Hematopoietic multipotent progenitor cell treated with erythropoietin and hydrocortisone succinate and interleukin-3 and kit ligand, for 8 days (in vitro differentiated cells): ENCODE measurements around the gene CBLB.
A peak's percentile ranks its signal among the peaks of the same experiment; 100 is the strongest.
"Not testable (repeated sequence)": the region's sequence is repeated elsewhere in the genome, so short reads cannot be mapped to it uniquely, and the experiment has no call there.

ENCODE experiments used
- DNase-seq: peaks from one replicate; pipeline ENCODE4 v3.0.0-alpha.2; 2015

Gene CBLB

DNA sequence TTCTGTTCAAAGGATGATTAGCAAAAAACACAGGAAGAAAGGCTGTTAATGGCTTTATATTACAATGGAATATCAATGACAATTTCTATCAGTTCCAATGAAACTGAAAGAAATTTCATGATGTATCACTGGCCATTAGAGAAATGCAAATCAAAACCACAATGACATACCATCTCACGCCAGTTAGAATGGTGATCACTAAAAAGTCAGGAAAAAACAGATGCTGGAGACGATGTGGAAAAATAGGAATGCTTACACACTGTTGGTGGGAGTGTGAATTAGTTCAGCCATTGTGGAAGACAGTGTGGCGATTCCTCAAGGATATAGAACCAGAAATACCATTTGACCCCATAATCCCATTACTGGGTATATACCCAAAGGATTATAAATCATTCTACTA lies 53.5 kb downstream of the CBLB start:
- DNase-seq: not testable (repeated sequence)

GRCh38 chr3:105813710-105814109 lies 55.1 kb downstream of the CBLB start:
- DNase-seq: no peak

GRCh38 chr3:105812194-105812586 lies 56.6 kb downstream of the CBLB start:
- DNase-seq: no peak

DNA sequence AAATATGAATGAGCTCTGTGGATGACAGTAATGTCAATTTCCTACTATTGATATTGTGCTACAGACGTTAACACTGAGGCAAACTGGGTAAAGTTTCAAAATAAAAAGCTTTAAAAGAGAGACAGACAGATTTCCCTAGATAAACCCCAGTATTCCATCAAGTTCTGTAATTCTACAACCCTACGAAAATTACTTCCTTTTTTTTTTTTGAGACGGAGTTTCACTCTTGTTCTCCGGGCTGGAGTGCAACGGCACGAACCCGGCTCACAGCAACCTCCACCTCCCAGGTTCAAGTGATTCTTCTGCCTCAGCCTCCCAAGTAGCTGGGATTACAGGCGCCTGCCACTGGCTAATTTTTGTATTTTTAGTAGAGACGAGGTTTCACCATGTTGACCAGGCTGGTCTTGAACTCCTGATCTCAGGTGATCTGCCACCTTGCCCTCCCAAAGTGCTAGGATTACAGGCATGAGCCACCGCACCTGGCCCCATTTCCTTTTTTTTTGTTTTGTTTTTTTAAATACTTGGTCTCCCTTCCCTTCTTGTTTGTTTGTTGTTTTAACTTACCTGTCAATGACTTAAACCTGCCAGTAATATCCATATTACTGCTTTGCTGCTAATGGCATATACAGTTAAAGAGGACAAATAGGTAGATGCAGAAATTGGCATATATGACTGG lies 57.2 kb downstream of the CBLB start:
- DNase-seq: no peak

GRCh38 chr3:105809208-105809888 lies 59.5 kb downstream of the CBLB start:
- DNase-seq: no peak

DNA sequence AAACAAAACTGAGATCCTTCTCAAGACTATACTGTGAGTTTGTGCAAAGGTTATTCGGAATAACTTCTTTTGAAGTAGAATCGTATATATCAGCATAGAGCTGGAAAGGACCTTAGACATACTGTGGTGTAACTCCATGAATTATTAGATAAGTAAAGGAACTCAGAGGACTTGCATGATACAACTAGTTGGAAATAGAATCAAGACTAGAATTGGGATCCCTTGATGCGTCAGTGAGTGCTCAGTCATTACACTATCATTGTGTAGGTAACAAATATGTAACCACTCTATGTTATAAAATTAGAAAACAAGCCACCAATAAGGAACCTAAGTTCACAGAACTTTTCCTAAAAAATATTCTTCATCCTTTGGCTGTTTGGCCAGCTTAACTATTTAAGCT lies 61.1 kb downstream of the CBLB start:
- no peak for DNase-seq

DNA sequence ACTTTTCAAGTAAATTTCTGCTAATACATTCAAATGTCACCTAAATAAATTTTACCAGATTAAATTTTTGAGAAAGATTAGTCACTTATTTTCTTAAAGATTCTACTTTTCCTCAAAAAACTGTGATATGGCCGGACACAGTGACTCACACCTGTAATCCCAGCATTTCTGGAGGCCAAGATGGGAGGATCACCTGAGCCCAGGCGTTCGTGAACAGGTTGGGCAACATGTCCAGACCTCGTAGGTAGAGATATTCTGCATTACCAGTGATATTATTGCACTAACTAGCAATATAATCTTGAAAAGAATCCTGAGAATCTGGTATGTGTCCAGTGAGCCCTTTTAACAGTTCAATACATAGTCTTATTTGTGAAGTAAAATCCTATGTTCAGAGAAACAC lies 61.7 kb downstream of the CBLB start:
- DNase-seq: no peak

- peak; percentile 88 for DNase-seq
Measured at GRCh38 chr3:105806359-105806758, 62.5 kb downstream of the CBLB start.

DNA sequence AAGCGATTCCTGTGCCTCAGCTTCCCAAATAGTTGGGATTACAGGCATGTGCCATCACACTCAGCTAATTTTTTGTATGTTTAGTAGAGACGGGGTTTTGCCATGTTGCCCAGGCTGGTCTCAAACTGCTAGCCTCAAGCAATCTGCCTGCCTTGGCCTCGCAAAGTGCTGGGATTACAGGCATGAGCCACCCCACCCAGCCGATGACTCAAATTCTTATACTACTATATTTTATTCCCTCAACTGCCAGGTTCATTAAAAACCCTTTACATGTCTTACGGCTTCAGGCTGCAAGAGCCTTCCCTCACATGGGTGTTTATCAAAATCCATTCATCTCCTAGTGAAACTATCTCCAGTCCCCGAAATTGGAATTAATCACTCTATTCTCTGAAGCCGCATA lies 63.4 kb downstream of the CBLB start:
- DNase-seq: no peak

GRCh38 chr3:105802118-105802706 lies 66.6 kb downstream of the CBLB start:
- DNase-seq: no peak

GRCh38 chr3:105801397-105801796 lies 67.4 kb downstream of the CBLB start:
- DNase-seq: no peak

DNA sequence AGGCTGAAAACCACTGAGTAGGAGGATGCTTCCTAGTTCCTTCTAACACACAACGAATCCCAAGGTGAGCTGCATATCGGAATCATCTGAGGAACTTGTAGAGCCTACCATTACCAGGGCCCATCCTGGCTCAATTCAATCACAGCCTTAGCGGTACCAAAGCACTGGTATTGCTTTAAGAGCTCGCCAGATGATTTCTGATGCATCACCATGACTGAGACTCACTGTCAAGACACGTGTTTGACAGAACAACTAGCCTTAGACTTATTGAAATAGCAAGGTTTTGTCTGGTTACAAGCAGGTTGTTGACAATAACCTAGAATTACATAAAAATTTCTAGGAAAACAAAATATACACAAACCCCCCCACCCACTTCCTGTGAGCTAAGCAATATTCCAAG lies 68.5 kb downstream of the CBLB start:
- DNase-seq: no peak

GRCh38 chr3:105799286-105799685 lies 69.5 kb downstream of the CBLB start:
- no peak for DNase-seq

- peak; percentile 36 for DNase-seq
Measured at GRCh38 chr3:105798381-105798934, 70.4 kb downstream of the CBLB start.

DNA sequence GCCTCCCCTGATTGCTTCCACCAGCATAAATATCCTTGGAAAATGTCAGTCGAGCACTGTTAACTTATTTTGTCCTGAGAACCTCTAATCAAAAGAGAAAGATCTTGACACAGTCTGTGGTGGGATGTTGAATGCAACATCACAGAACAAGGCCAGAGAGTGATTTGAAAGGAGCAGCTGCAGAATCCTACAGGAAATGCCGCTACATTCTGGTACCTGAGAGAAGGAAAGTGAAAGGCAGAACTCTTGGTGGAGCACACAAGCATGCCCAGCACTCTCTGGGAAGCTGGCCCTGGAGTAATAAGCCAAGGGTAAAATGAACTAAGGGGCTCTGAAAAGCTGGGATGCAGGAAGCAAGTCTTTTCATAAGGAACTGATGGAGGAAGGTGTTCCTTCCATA lies 75.8 kb downstream of the CBLB start:
- no peak for DNase-seq

GRCh38 chr3:105791919-105792786 lies 76.7 kb downstream of the CBLB start:
- DNase-seq: no peak

DNA sequence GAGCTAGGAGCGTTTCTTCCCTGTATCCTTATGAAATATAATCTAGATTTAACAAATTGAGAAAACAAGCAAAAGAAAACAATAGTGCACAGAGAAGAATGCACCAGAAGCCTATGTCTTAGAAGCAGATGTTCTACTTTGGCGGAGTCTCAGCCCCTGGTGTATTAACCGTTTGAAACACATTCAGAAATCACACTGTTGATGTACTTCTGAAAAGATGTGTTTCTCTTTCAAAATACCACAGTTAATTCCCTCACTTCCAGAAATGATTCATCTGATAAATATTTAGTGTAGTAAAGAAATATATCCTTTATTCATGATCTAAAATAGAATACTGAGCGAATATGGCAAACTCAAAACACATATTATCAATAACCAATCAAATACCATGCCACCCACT lies 77.7 kb downstream of the CBLB start:
- no peak for DNase-seq

DNA sequence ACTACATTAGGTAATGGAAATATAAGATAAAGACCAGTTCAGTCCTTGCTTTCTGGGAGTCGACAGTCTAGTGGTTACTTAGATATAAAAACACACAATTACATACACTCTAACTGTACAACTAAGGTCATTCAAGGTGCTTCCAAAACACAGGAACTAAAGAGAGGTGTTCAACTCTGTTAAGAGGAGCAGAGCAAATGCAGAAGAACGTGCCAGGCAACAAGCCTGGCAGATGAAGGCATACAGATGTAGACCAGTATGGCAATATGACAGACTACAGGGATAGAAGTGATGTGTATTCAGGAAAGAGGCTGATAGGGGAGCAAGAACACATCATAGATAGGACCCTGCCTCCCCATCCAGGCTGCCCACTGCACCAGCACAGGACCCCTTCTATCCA lies 78.3 kb downstream of the CBLB start:
- peak; percentile 18 for DNase-seq

DNA sequence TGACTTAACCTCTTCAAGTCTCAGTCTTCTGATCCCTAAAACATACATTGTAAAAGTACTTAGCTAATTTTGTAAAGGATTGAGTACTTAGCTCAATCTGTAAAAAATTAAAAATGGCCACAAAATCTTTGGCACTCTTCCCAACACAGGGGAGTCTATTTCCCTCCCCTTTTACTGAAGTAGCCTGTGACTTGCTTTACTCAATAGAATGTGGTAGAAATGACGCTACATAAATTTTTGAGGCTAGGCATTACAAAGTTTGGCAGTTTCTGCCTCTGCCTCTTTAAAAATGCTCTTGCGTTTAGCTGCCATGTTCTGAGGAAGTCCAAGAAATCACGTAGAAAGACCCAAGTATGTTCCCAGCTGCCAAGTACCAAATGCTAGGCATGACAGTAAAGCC lies 80.2 kb downstream of the CBLB start:
- DNase-seq: no peak

DNA sequence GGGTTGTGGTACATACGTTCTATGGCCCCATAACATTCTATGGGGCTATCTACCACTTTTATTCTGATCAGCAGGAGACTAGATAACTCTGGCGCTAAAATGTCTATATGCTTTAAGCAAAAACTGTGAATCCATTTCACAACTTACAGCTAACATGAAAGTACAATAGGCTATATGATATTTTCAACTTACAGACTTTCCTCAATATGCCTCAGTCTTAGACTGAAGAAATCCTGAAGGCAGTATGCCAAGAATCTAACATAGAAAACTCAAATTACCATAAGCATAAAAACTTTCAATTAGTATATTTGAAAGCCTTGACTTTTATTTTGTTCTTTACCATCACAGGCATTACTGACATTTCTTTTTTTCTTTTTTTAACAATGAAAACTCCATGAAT lies 81.4 kb downstream of the CBLB start:
- no peak for DNase-seq

GRCh38 chr3:105786990-105787389 lies 81.8 kb downstream of the CBLB start:
- DNase-seq: no peak

- DNase-seq: no peak
Measured at GRCh38 chr3:105786241-105786640, 82.6 kb downstream of the CBLB start.

DNA sequence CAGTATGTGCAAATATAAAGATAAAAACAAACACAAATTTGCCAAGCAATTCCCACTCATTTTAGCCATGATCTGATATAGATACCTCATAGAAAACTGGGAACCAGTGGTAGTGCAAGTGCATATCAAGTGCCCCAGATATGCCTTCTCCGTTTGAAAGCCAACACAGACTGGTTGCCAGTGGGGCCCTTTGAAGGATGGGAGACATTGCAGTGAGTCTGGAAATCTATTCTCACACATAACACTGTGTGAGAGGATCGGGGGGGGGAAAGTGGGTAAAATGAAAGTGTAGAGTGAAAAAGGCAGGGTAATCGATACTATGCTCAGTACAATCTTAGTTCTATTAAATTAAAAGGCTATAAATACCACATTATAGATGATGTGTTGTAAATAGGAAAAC lies 83.0 kb downstream of the CBLB start:
- no peak for DNase-seq
